HK-2 (cell line): ENCODE results near the gene ANO1.
"Not testable (repeated sequence)": the region's sequence is repeated elsewhere in the genome, so short reads cannot be mapped to it uniquely, and the experiment has no call there.

Experiments
- DNase-seq: peaks from one replicate; pipeline ENCODE4 v3.0.0-alpha.2; 2018; ENCODE audit not compliant: unreplicated experiment

The ANO1 gene

GRCh38 chr11:70078095-70078780, at the start of gene ANO1:
TSS of gene ANO1 (plus strand) at chr11:70078317. CDS start at chr11:70078607, 290 bp downstream.
- DNase-seq: no peak

- peak; percentile 4 for DNase-seq
These were observed 48.8 kb upstream of the ANO1 start for GRCh38 chr11:70029115-70029860.

DNA sequence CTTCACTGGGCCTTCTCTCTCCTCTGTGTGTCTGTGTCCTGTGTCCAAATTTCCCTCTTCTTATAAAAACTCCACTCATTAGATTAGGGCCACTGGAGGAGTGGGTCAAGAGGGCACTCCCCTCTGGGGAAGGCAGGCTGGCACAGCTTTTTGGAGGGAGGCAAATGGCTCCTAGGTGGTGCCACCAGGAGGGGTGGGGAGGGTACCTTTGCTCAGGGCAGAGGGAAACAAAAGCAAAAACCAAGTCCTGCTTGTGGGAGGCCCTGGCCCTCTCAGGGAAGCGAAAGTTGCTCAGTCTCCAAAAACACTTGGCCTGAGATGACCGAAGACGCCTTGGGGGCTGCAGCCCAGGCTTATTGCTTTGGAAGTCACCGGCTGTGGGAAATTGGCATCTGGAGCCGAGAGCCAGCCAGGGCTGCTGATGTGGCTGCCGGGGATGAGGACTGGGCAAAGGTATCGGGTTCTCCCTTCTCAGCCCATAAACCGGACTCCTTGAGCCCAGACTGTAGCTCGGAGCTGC, 48.2 kb upstream of the ANO1 start:
- no peak for DNase-seq

GRCh38 chr11:70030412-70030811, 47.7 kb upstream of the ANO1 start:
- no peak for DNase-seq

- no peak for DNase-seq
These were observed 46.3 kb upstream of the ANO1 start for GRCh38 chr11:70031631-70032469.

DNA sequence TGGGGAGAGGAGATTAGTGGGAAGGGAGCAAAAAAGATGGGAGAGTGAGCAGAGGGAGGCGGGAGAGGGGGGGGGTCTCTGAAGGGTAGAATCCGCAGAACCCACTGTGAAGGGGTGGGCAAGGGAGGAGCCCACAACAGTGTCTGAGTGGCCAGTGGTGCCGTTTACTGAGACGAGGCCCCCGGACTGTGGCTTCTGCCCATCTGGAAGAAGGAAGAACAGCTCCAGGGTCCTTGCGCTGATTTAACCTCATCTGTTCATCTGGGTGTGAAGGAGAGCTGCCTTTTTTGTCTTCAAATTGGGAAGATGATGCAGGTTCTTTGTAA, 45.7 kb upstream of the ANO1 start:
- no peak for DNase-seq

DNA sequence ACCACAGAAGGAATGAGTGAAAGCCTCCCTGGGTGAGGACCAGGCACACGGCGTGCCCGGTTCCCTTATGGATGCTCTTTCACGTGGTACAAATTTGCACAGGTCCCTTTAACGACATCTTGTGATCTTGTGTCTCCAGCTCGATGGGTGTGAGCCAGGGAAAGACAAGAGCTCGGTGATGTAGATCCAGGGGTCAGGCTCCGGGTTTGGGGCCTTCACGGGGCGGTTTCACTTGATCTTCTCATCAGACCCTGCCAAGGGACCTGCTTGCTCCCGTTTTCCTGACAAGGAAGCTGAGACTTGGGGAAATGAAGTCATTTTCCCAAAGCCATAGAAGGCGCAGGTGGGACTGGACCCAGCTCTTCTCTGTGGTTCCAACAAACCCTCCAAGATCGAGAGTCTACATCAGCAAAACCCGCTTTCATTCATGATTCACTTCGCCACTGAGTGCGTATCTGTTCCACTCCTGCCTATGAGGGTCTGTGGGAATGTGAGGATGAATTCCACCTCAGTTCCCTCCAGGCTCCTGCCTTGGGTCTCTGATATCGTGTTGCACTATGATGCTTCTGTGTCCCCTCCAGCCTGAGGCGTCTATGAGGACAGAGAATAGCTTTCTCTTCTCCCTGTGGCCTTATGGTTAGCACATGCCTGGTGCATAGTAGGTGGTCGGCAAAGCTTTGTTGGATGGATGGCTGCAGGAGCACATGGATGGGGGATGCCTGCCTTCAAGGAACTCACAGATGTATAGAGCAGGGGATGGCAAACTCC, 45.0 kb upstream of the ANO1 start:
- no peak for DNase-seq

GRCh38 chr11:70033711-70034070, 44.4 kb upstream of the ANO1 start:
- DNase-seq: no peak

DNA sequence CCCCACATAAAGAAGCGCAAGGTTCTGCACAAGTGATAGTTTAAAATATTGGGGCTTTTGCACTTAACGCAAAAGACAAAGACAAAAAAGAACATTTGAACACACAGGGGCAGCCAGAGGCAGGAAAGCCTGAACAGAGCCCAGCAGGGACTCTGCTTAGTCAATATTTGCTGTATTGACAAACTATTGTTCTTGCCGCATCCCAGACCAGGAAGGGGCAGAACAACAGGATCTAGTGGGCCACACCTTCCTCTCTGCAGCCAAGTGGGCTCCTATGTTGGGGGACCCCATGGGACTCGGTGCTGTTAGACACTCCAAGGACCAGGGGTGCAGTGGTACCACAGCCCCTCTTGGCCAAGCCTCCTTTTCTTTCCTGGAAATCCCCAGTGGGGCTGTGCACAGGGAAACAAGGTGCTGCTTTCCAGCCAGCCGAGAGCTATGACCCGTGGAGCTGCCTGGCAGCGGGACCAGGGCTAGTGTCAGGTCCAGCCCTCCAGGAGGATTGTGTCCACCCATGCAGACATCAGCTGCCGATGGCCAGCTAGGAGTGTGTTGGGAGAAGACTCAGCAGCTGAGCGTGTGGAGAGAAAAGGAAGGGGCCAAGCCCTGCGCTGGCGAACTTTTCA, 43.3 kb upstream of the ANO1 start:
- no peak for DNase-seq

GRCh38 chr11:70035665-70036064, 42.5 kb upstream of the ANO1 start:
- not testable (repeated sequence) for DNase-seq

- no peak for DNase-seq
These were observed 40.9 kb upstream of the ANO1 start for GRCh38 chr11:70036971-70037882.

- no peak for DNase-seq
These were observed 39.9 kb upstream of the ANO1 start for GRCh38 chr11:70038034-70038834.

- DNase-seq: no peak
These were observed 37.7 kb upstream of the ANO1 start for GRCh38 chr11:70040452-70040851.

DNA sequence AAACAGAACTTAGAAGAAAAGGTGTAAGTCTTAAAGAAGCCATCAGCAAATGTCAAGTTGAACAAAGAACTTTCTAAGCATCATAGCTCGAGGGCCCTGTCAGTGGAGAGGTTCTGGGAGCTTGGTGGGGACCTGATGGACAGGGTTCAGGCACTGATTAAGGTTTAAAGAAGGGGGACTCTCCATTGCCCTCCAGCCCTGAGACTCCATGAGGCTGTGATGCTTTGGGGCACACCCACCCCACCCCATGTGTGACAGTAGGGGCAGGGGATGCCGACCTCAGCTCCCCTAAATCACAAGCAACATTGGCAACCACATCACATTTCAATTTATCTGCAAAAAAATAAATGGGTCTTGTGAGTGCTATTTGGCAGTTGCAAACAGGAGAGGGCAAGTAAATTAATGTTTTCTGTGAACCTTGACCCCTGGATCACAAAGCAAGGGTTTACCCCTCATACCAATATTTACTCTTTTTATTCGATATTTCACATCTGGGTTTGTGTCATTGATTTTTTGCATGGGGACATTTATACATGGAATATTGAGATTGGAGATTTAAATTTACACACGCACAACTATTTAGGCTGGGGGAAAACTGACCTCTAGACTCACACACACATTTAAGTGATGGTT, 37.1 kb upstream of the ANO1 start:
- DNase-seq: no peak

DNA sequence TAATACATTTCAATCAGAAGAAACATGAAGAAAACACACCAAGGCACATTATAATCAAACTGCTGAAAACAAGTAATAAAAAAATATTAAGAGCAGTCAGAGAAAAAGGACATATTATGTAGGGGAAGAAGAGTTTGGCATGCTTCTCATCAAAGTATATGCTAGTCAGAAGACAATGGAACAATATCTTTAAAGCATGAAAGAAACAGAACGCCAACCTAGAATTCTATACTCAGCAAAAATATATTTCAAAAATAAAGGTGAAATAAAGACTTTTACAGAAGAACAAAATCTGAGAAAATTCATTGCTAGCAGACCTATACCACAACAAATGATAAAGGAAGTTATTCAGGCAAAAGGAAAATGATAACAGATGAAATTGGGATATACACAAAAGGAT, 34.6 kb upstream of the ANO1 start:
- no peak for DNase-seq

DNA sequence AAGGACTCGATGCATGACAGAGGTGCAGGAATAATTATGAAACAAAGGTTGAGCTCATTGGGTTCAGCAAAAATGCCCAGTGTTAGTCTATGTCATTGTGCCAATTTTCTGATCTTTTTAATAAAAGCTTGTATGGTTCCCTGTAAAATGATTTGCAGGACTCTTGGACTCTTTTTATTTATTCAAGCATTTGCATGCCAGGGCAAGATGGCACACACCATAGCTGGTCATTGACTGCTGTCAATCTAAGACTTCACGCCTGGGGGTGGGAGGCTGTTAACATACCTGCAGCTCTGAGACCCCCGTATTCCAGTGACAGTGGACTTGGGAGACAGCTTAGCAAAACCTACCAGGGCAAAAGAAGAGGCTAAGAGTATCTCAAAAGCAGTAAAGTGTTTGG, 32.0 kb upstream of the ANO1 start:
- no peak for DNase-seq

GRCh38 chr11:70048279-70049024, 29.7 kb upstream of the ANO1 start:
- DNase-seq: no peak

- no peak for DNase-seq
These were observed 29.1 kb upstream of the ANO1 start for GRCh38 chr11:70049045-70049444.
